ENCODE data around the gene PPT1. TPM values are rescaled to one million over a fixed set of nuclear protein-coding genes. Genes with fewer than 3 reads are reported as not detected.

The PPT1 gene
- total and polyA plus RNA-seq, 2 of the 13 experiments (the other 11 are each of a cell fraction or from before 2014, with no cell fraction given), result 129 TPM

DNA sequence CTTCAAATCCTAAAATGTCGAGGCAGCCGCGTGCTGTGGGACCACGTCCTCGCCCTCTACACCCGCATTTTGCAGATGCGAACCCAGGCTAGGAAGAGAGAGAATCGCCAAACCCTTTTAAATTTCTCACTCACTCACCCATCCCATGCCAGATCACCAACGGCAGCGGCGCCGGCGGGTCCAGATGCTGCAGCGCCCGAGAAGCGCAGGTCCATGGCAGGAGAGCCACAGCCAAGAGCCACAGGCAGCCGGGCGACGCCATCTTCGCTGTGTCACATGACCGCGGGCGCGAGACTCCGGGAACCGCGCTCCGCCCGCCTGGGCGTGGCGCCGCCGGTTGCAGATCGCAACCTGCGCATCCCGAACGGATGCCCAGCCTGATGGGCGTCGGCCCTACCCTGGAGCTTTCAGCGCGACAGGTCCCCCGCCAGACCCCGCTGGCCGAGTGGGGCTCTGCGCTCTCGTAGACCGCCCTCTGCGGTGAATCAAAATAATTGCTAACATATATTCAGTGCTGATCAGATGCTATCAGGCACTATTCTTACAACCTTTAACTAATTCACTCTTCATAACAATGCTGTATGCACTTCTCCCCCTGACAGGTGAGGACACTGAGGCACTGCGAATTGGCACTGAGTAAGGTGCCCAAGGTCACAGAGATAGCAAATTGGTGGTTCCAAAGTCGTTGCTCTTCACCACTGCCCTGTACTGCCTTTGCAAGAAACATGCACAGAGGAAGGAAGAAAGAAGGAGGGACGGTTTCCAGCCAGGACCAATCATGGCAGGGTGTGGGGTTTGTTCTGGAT is at the start of gene PPT1 (continued):
- TF ChIP-seq HNRNPUL1 (IDR thresholded peaks at IDR 0.05; ENCODE audit: low read depth, low read length) (no peak), ZBTB3 (CRISPR knock-in tag; IDR thresholded peaks at IDR 0.05; ENCODE audit: borderline replicate concordance, low read depth) (peak; percentile 39; the same call in 1 of the 2 replicates), MIER3 (CRISPR knock-in tag; IDR thresholded peaks at IDR 0.05; ENCODE audit: borderline replicate concordance) (0 out of 2 replicates have a peak, but pooled peaks have one; percentile 22), ZNF225 (CRISPR knock-in tag; IDR thresholded peaks at IDR 0.05) (peak; percentile 81; the same call in 1 of the 2 replicates), HNRNPK (IDR thresholded peaks at IDR 0.05; ENCODE audit: low read depth, low read length, poor library complexity, severe bottlenecking) (no peak), ZNF780A (CRISPR knock-in tag; IDR thresholded peaks at IDR 0.05) (no peak), ZNF75D (CRISPR knock-in tag; IDR thresholded peaks at IDR 0.05; ENCODE audit: borderline replicate concordance) (no peak), ZNF460 (CRISPR knock-in tag; IDR thresholded peaks at IDR 0.05; ENCODE audit: borderline replicate concordance) (no peak), ZNF629 (CRISPR knock-in tag; conservative IDR thresholded peaks at IDR 0.05) (0 out of 2 replicates have a peak, but pooled peaks have one; percentile 22), ZNF547 (CRISPR knock-in tag; IDR thresholded peaks at IDR 0.05) (peak; percentile 91; the same call in 1 of the 2 replicates), KAT7 (CRISPR knock-in tag; IDR thresholded peaks at IDR 0.05; ENCODE audit: borderline replicate concordance) (peak; percentile 43; the same call in 1 of the 2 replicates), SOX13 (IDR thresholded peaks at IDR 0.05) (no peak), SOX13 (CRISPR knock-in tag; conservative IDR thresholded peaks at IDR 0.05 in 1 of 2, IDR thresholded peaks at IDR 0.05 in 1 of 2) (peak in 1 of 2 experiments; percentile 44; a peak in 1 of 4 replicates), AHR (CRISPR knock-in tag; IDR thresholded peaks at IDR 0.05) (peak; percentile 95; the same call in 1 of the 2 replicates), ZNF530 (CRISPR knock-in tag; IDR thresholded peaks at IDR 0.05; ENCODE audit: low read depth) (no peak), MZF1 (CRISPR knock-in tag; IDR thresholded peaks at IDR 0.05; ENCODE audit: borderline replicate concordance) (no peak), GTF2F1 (IDR thresholded peaks at IDR 0.05; ENCODE audit: low read length) (no peak)
- TF ChIP-seq, protein P1, sequence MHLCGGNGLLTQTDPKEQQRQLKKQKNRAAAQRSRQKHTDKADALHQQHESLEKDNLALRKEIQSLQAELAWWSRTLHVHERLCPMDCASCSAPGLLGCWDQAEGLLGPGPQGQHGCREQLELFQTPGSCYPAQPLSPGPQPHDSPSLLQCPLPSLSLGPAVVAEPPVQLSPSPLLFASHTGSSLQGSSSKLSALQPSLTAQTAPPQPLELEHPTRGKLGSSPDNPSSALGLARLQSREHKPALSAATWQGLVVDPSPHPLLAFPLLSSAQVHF (CRISPR knock-in tag; IDR thresholded peaks at IDR 0.05), result peak; percentile 80; the same call in 1 of the 2 replicates
- TF ChIP-seq, protein P2, sequence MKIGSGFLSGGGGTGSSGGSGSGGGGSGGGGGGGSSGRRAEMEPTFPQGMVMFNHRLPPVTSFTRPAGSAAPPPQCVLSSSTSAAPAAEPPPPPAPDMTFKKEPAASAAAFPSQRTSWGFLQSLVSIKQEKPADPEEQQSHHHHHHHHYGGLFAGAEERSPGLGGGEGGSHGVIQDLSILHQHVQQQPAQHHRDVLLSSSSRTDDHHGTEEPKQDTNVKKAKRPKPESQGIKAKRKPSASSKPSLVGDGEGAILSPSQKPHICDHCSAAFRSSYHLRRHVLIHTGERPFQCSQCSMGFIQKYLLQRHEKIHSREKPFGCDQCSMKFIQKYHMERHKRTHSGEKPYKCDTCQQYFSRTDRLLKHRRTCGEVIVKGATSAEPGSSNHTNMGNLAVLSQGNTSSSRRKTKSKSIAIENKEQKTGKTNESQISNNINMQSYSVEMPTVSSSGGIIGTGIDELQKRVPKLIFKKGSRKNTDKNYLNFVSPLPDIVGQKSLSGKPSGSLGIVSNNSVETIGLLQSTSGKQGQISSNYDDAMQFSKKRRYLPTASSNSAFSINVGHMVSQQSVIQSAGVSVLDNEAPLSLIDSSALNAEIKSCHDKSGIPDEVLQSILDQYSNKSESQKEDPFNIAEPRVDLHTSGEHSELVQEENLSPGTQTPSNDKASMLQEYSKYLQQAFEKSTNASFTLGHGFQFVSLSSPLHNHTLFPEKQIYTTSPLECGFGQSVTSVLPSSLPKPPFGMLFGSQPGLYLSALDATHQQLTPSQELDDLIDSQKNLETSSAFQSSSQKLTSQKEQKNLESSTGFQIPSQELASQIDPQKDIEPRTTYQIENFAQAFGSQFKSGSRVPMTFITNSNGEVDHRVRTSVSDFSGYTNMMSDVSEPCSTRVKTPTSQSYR (CRISPR knock-in tag; IDR thresholded peaks at IDR 0.05; ENCODE audit: borderline replicate concordance), result no peak
- TF ChIP-seq, protein P3, sequence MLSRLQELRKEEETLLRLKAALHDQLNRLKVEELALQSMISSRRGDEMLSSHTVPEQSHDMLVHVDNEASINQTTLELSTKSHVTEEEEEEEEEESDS (CRISPR knock-in tag; IDR thresholded peaks at IDR 0.05; ENCODE audit: borderline replicate concordance), result no peak
- TF ChIP-seq, protein P4, sequence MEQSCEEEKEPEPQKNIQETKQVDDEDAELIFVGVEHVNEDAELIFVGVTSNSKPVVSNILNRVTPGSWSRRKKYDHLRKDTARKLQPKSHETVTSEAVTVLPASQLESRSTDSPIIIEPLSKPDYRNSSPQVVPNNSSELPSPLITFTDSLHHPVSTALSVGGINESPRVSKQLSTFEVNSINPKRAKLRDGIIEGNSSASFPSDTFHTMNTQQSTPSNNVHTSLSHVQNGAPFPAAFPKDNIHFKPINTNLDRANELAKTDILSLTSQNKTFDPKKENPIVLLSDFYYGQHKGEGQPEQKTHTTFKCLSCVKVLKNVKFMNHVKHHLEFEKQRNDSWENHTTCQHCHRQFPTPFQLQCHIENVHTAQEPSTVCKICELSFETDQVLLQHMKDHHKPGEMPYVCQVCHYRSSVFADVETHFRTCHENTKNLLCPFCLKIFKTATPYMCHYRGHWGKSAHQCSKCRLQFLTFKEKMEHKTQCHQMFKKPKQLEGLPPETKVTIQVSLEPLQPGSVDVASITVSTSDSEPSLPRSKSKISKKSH (CRISPR knock-in tag; IDR thresholded peaks at IDR 0.05; ENCODE audit: borderline replicate concordance), result peak; percentile 94
- TF ChIP-seq, protein P5, sequence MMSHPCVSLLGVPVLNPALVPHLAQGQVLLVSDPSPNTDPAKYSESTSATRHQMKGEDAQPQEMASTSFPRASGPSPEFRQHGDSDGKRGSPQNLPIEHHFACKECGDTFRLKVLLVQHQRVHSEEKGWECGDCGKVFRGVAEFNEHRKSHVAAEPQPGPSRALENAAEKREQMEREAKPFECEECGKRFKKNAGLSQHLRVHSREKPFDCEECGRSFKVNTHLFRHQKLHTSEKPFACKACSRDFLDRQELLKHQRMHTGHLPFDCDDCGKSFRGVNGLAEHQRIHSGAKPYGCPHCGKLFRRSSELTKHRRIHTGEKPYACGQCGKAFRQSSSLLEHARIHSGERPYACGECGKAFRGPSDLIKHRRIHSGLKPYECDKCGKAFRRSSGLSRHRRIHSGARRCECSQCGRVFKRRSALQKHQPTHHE (CRISPR knock-in tag; IDR thresholded peaks at IDR 0.05; ENCODE audit: borderline replicate concordance), result no peak
